GM12891 (cell line): ENCODE results near the gene TRAPPC14.

ENCODE experiments used
- DNase-seq: peaks from one replicate; pipeline ENCODE4 v3.0.0; 2011; ENCODE audit warnings: low spot score; ENCODE audit not compliant: insufficient read length
- FAIRE-seq: peaks from 2 replicates; lab custom pipeline; 2011; peaks lifted over from hg19 to GRCh38; lab: Jason Lieb, UNC
- PAX5 ChIP-seq: IDR thresholded peaks from 2 replicates; pipeline ENCODE4 v1.6.1; 2011; ENCODE audit warnings: low read length, moderate library complexity, mild to moderate bottlenecking; ENCODE audit not compliant: insufficient read depth, severe bottlenecking
- POLR2A ChIP-seq: IDR thresholded peaks from 2 replicates; pipeline ENCODE4 v1.6.1; 2011; ENCODE audit warnings: low read depth, low read length, control low read depth
- POLR2AphosphoS5 ChIP-seq: IDR thresholded peaks from 2 replicates; pipeline ENCODE4 v1.6.1; 2011; ENCODE audit warnings: low read depth, low read length, control low read depth
- POU2F2 ChIP-seq: IDR thresholded peaks from 2 replicates; pipeline ENCODE4 v1.6.1; 2011; ENCODE audit warnings: low read depth, mild to moderate bottlenecking, control low read depth, low read length, moderate library complexity
- SPI1 ChIP-seq: IDR thresholded peaks from 2 replicates; pipeline ENCODE4 v1.6.1; 2011; ENCODE audit warnings: low read depth, low read length, control low read depth
- TAF1 ChIP-seq: IDR thresholded peaks from 2 replicates; pipeline ENCODE4 v1.6.1; 2011; ENCODE audit warnings: low read depth, low read length, control low read depth

The TRAPPC14 gene

DNA sequence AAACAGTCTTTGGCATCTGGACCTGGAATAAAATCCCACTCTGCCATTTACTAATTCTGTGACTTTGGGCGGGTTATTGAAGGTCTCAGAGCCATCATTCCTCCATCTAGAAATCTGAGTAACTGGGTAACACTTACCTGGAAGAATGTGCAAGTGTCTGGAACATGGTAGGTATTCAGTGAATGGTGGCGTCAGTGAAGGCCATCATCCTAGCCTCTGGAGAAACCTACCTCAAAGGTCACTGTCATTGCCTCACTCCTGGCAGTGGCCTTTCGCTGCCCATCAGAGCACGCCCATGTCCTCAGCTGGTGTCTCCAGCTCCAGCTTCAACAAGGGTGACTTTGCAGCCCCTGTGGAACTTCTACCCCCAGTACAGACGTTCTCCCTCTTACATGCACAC, 5.3 kb upstream of the TRAPPC14 start:
- no peak for DNase-seq
- no peak for TF ChIP-seq TAF1
- no peak for TF ChIP-seq SPI1
- TF ChIP-seq PAX5, result no peak
- no peak for TF ChIP-seq POU2F2
- TF ChIP-seq POLR2A, result no peak
- FAIRE-seq, result no peak

GRCh38 chr7:100163006-100163531, 4.5 kb upstream of the TRAPPC14 start:
- no peak for TF ChIP-seq POLR2A
- no peak for TF ChIP-seq TAF1
- no peak for TF ChIP-seq SPI1
- TF ChIP-seq PAX5, result no peak
- no peak for TF ChIP-seq POLR2AphosphoS5
- no peak for TF ChIP-seq POU2F2
- DNase-seq (no peak), FAIRE-seq (no peak)

DNA sequence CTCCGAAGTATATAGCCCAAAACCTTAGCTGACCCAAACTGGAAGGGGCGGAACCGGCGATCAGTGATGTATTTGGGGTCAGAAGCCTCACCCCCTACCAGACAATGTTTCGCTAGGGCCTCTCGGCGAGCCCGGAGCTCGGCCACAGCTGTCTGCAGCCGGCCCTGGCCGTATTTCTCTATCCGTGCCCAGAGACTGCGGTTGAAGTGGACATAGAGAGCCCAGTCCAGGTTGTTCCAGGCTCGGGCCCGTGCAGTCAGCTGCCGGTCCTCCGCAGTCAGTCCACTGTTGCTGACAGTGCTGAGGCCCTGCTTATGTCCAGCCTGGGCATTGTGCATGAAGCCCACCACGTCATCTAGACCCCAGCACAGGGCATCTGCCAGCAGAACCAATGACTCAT, 1.5 kb upstream of the TRAPPC14 start:
- FAIRE-seq (no peak), DNase-seq (no peak)
- TF ChIP-seq POLR2AphosphoS5 (no peak), SPI1 (no peak), TAF1 (no peak), POU2F2 (no peak), POLR2A (no peak), PAX5 (no peak)

- no peak for TF ChIP-seq PAX5
- TF ChIP-seq SPI1, result peak; percentile 9; the same call in 1 of the 2 replicates
- DNase-seq, result no peak
- no peak for FAIRE-seq
Observed at GRCh38 chr7:100159099-100159623, 638 bp upstream of the TRAPPC14 start.

DNA sequence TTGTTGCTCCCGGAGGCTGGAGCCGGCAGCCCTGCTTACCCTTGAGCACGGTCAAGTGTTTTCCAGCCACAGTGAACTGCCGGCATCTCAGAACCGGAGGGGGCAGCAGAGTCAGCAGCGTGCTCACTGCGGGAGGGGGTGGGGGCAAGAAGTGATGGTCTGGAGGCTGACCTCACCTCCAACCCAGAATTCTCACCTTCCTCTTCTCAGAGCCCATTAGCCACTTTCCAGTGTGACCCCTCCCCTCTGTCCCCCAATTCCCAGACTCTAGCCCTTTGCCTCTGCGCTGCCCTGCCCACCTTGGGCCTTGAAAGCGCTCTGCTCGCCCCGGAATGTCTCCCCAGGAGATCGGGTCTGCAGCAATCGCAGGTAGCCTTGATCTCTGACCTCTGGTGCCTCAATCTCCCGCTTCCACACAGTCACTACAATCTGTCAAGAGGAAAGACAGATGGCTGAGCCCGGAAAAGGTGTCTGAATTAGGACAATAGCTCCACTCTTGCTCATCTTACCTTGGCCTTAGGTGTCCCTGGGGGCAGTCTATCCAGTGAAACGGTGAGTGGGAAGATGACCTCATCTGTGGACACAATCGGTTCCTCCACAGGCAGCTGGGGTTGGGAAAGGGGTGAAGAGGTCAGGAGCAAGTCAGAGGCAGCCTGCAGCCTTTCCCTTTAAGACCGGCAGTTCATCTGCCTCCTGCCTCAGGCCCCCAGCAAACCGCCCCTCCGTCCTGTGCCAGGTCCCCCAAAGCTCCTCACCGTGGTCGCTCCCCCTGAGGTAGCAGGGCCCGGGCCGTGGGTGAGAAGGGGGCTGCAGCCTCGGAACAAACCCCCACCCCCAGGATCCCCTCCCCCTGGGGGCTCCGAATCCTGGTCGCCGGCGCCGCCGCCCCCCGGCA, 942 bp downstream of the TRAPPC14 start:
- TF ChIP-seq PAX5 (no peak), POU2F2 (no peak), POLR2A (no peak; the same call in none of the 2 replicates), POLR2AphosphoS5 (no peak), SPI1 (no peak), TAF1 (no peak)
- FAIRE-seq, result no peak
- DNase-seq, result no peak

- no peak for FAIRE-seq
Observed at GRCh38 chr7:100157069-100157333, 1.5 kb downstream of the TRAPPC14 start.

DNA sequence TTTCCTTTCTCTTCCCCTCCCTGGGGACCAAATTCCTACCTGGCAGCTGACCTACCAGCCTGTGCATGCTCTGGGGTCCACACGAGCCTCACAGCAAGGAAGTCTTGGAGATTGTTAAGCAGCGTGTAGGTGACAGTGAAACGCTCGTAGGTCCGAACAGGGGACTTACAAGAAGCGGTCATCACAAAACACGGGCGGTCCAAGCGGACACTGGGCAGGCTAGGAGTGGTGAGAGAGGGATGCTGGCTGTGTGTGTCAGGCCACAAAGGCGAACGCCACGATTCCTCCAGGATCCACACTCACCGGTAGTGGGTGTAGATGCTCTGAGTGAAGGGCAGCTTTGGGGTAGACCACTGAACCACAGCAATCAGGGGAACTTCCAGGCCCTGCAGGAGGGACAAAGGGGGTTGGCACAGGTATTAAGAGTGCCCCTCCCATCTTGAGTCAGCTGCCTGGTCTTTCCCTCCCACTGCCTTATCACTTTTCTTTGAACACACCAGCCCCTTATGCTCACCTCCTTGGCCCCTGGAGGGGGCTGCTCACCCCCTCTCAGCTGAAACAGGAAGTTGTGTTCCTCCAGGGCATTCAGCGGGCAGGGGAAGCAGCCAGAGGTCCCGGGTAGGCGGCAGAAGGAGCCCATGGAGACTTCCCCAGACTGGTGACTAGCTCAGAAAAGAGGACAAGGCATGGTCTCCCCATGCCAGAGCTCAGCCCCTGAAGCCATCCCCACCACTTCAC, 2.0 kb downstream of the TRAPPC14 start:
- FAIRE-seq, result no peak
- DNase-seq, result no peak
- no peak for TF ChIP-seq POLR2AphosphoS5
- TF ChIP-seq TAF1, result no peak
- no peak for TF ChIP-seq PAX5
- TF ChIP-seq POLR2A, result no peak
- no peak for TF ChIP-seq SPI1
- no peak for TF ChIP-seq POU2F2

More at GRCh38 chr7:100157069-100157333, 1.5 kb downstream of the TRAPPC14 start:
- TF ChIP-seq PAX5 (no peak), POU2F2 (no peak), SPI1 (no peak), POLR2A (no peak), POLR2AphosphoS5 (no peak), TAF1 (no peak)
- DNase-seq, result no peak

GRCh38 chr7:100155553-100156317, 2.8 kb downstream of the TRAPPC14 start:
- FAIRE-seq (no peak), DNase-seq (no peak)
- TF ChIP-seq POLR2AphosphoS5 (no peak), SPI1 (no peak), POU2F2 (no peak), PAX5 (no peak), POLR2A (no peak), TAF1 (no peak)

DNA sequence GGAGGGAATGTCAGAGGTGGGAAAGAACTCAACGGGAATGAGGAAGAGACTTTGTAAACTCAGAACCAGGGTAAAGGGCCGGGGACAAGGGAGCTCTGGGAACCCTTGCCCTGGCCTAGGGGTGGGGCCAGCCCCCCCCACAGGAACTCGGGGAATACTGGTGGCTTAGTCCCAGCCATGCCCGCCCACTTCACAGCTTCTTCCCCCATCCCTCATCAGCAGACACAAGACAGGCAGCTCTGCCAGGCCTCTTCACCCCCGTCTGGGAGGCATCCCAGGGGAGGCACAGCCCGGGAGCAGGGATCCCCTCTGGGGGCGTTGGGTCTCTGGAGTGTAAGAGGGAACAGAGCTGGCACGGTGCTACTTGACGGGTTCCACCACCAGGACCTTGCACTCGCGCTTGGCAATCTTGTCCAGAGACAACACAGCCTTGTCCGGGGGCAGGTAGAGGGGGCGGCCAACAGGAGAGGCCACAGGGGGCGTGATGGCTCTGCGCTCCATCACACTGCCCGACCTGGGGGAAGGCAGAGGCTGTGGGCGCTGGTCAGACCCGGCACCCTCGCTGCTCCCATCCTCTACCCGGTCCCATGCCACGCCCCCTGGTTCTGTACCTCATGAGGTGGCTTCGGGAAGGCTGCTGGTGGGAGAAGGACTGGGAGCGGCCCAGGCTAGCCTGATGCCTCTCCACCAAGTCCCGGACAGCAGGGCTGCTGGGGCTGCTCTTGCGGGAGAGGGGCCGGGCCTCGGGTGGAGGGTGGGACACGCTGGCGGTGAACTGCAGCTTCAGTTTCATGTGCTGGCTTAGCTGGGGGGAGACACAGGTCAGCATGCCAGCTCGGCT, 3.7 kb downstream of the TRAPPC14 start:
- no peak for TF ChIP-seq POLR2A
- no peak for TF ChIP-seq SPI1
- no peak for TF ChIP-seq POU2F2
- no peak for TF ChIP-seq TAF1
- no peak for TF ChIP-seq POLR2AphosphoS5
- TF ChIP-seq PAX5, result no peak
- no peak for DNase-seq
- no peak for FAIRE-seq
